ENCODE results near the gene TYMS.

Gene TYMS

GRCh38 chr18:713135-713490, 55.7 kb downstream of the TYMS start:
- no peak for DNase-seq

- DNase-seq: no peak
Measured at GRCh38 chr18:715626-716025, 58.2 kb downstream of the TYMS start.

- DNase-seq: no peak
Measured at GRCh38 chr18:717003-717402, 59.5 kb downstream of the TYMS start.
